Endothelial cell of umbilical vein (primary cell): Measurements from ENCODE around the gene TRIML1. TPM values are rescaled to one million over a fixed set of nuclear protein-coding genes. Genes with fewer than 3 reads are reported as not detected.

ENCODE experiments used
- BruUV-seq: library from RNA; stranded (reverse); fragments of 400-500 nt; replicated peaks from 2 replicates; lab custom pipeline; 2021; lab: Mats Ljungman, UMichigan
- CTCF ChIA-PET: fragments of 300-600, 350-600 bp; sonication (Branson Sonifier 250); formaldehyde crosslinking; loops from one replicate; lab custom pipeline; 2021; ENCODE audit warnings: antibody characterized with exemption, inconsistent platforms; lab: Charles Lee
- POLR2A ChIA-PET: fragments of 300-600, 350-600 bp; sonication (Branson Sonifier 250); formaldehyde crosslinking; loops from one replicate; lab custom pipeline; 2021; ENCODE audit warnings: antibody characterized with exemption, inconsistent platforms; lab: Charles Lee
- DNase-seq: peaks from one replicate; pipeline ENCODE4 v3.0.0-alpha.2; 2011; ENCODE audit warnings: low read depth, low spot score
- FAIRE-seq: peaks from 2 replicates; lab custom pipeline; 2011; peaks lifted over from hg19 to GRCh38; lab: Jason Lieb, UNC
- H2AFZ ChIP-seq: 2 replicates; pipeline ENCODE4 v1.6.0; 2012; ENCODE audit warnings: low read depth, low read length, control low read depth, inconsistent platforms
- H3K27ac ChIP-seq: 2 replicates; pipeline ENCODE4 v1.5.1; 2011; ENCODE audit warnings: low read depth, mild to moderate bottlenecking, control low read depth, low read length, moderate library complexity; ENCODE audit not compliant: insufficient read depth
- H3K27me3 ChIP-seq, 2 experiments: 2 replicates each; pipeline versions ENCODE4 v1.6.0 to v1.6.1; 2011; ENCODE audit warnings: low read length in 2 of 2, mixed read lengths in 1 of 2; ENCODE audit not compliant: control insufficient read depth in 2 of 2, insufficient read depth in 2 of 2
- H3K36me3 ChIP-seq, 2 experiments: 2 replicates in 1 of 2; 3 replicates in 1 of 2; pipeline ENCODE4 v1.5.1; 2011; ENCODE audit warnings: low read length in 2 of 2, mild to moderate bottlenecking in 1 of 2, moderate library complexity in 1 of 2; ENCODE audit not compliant: control insufficient read depth in 2 of 2, insufficient read depth in 2 of 2; ENCODE audit errors: extremely low read depth in 1 of 2
- H3K4me1 ChIP-seq: 3 replicates; pipeline ENCODE4 v1.5.1; 2011; ENCODE audit warnings: mild to moderate bottlenecking, low read length; ENCODE audit not compliant: control insufficient read depth, insufficient read depth; ENCODE audit errors: extremely low read depth
- H3K4me2 ChIP-seq: 2 replicates; pipeline ENCODE4 v1.6.1; 2011; ENCODE audit warnings: low read length, control low read depth, mixed read lengths; ENCODE audit not compliant: insufficient read depth
- H3K4me3 ChIP-seq, 3 experiments: fragments of 200-600 bp in 1 of 3; sonication (generic), shearing (Covaris generic) in 1 of 3; replicated peaks in 1 of 3; 2 replicates each; pipeline ENCODE4 v1.5.1; 2011 to 2016; ENCODE audit warnings: control low read depth in 3 of 3, low read length in 3 of 3, mild to moderate bottlenecking in 2 of 3, inconsistent platforms in 1 of 3, low read depth in 1 of 3, moderate library complexity in 1 of 3; ENCODE audit not compliant: insufficient read depth in 1 of 3
- H3K79me2 ChIP-seq: 2 replicates; pipeline ENCODE4 v1.6.0; 2012; ENCODE audit warnings: low read length, inconsistent platforms; ENCODE audit not compliant: control insufficient read depth, insufficient read depth
- H3K9ac ChIP-seq: replicated peaks from 2 replicates; pipeline ENCODE3; 2011; ENCODE audit warnings: low read length, control low read depth; ENCODE audit not compliant: insufficient read depth; ENCODE audit errors: extremely low read depth
- H3K9me1 ChIP-seq: replicated peaks from 3 replicates; pipeline ENCODE4 v1.6.0; 2011; ENCODE audit warnings: mild to moderate bottlenecking, low read length; ENCODE audit not compliant: control insufficient read depth, insufficient read depth; ENCODE audit errors: extremely low read depth
- H3K9me3 ChIP-seq: replicated peaks from 2 replicates; pipeline ENCODE4 v1.5.1; 2012; ENCODE audit warnings: low read length, inconsistent platforms; ENCODE audit not compliant: control insufficient read depth, insufficient read depth
- H4K20me1 ChIP-seq: replicated peaks from 2 replicates; pipeline ENCODE3; 2011; ENCODE audit warnings: mild to moderate bottlenecking, low read length; ENCODE audit not compliant: control insufficient read depth, insufficient read depth; ENCODE audit errors: extremely low read depth
- EZH2 ChIP-seq: IDR thresholded peaks from 2 replicates; pipeline ENCODE4 v1.6.1; 2012; ENCODE audit warnings: borderline replicate concordance, low read depth, mild to moderate bottlenecking, moderate library complexity, low read length, inconsistent platforms; ENCODE audit not compliant: severe bottlenecking
- FOS ChIP-seq: IDR thresholded peaks from 2 replicates; pipeline ENCODE4 v1.6.1; 2011; ENCODE audit warnings: mild to moderate bottlenecking, low read length, moderate library complexity, borderline replicate concordance; ENCODE audit not compliant: insufficient read depth
- GATA2 ChIP-seq: IDR thresholded peaks from 2 replicates; pipeline ENCODE4 v1.7.0; 2011; ENCODE audit warnings: low read depth, mild to moderate bottlenecking, moderate library complexity, mixed read lengths, low read length; ENCODE audit not compliant: insufficient read length, insufficient read depth
- JUN ChIP-seq: IDR thresholded peaks from 2 replicates; pipeline ENCODE4 v1.6.1; 2011; ENCODE audit warnings: borderline replicate concordance, low read depth; ENCODE audit not compliant: insufficient read length, insufficient read depth
- MYC ChIP-seq: IDR thresholded peaks from one replicate; pipeline ENCODE4 v1.6.1; 2011; ENCODE audit warnings: mild to moderate bottlenecking, low read depth, low read length
- POLR2A ChIP-seq: IDR thresholded peaks from 2 replicates; pipeline ENCODE4 v1.6.1; 2012; ENCODE audit warnings: low read depth, mild to moderate bottlenecking, control low read depth, low read length
- POLR2AphosphoS5 ChIP-seq: IDR thresholded peaks from 2 replicates; pipeline ENCODE4 v1.6.1; 2012; ENCODE audit warnings: low read depth, mild to moderate bottlenecking, control low read depth, low read length, moderate library complexity; ENCODE audit not compliant: insufficient read depth
- dilution Hi-C: fragments of 300-500 bp; cut with MboI; formaldehyde crosslinking; loops from one replicate; pipeline ENCODE4 v1.15.0; 2019; ENCODE audit warnings: low sequenced_read_pairs; ENCODE audit not compliant: extremely low pct_ligation_motif_present
- intact Hi-C: fragments of 100-400 bp; cut with micrococcal nuclease; formaldehyde crosslinking; loops from one replicate; pipeline ENCODE4 v1.10.0; 2022
- polyA plus RNA-seq, 4 experiments: library from polyadenylated mRNA; depleted of rRNA in 3 of 4; stranded (reverse) in 3 of 4; unstranded in 1 of 4; fragments of >200 nt; gene quantifications; 2 replicates each; pipeline versions ENCODE4 v1.2.1 to v1.2.3, GENCODE V29; 2011 to 2012; ENCODE audit warnings: missing spikeins in 1 of 4
- total RNA-seq: library from RNA; stranded (reverse); gene quantifications from 2 replicates; pipeline ENCODE4 v1.2.3, GENCODE V29; 2021
- TF ChIP-seq, protein P1 (sequence below), 2 donors: IDR thresholded peaks; 1 replicate in 1 of 2; 2 replicates in 1 of 2; pipeline ENCODE4 v1.5.1; 2011; ENCODE audit warnings: low read length in 2 of 2, mild to moderate bottlenecking in 2 of 2, moderate library complexity in 2 of 2, control low read depth in 1 of 2, inconsistent platforms in 1 of 2, low read depth in 1 of 2; ENCODE audit not compliant: insufficient read depth in 1 of 2; ENCODE audit errors: extremely low read depth in 1 of 2
- TF ChIP-seq, protein P2 (sequence below): IDR thresholded peaks from 2 replicates; pipeline ENCODE4 v1.6.1; 2011; ENCODE audit not compliant: insufficient read depth, insufficient read length

Gene TRIML1
- total and polyA plus RNA-seq, 2 donors (not counting 3 experiments of a cell fraction or from before 2014, with no cell fraction given): not detected

DNA sequence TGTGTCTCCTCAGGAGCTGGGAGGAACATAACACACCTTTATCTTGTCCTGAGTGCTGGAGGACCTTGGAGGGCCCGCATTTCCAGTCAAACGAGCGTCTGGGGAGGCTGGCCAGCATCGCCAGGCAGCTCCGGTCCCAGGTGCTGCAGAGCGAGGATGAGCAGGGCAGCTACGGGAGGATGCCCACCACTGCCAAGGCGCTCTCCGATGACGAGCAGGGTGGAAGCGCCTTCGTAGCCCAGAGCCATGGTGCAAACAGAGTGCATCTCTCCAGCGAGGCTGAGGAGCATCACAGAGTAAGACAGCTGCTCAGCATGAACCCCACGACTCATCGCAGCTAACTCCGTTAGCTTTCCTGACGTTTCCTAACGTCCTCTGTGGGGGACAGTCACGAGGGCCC lies 430 bp downstream of the TRIML1 start:
- dilution Hi-C loops: no loop called here
- TF ChIP-seq, protein P1, sequence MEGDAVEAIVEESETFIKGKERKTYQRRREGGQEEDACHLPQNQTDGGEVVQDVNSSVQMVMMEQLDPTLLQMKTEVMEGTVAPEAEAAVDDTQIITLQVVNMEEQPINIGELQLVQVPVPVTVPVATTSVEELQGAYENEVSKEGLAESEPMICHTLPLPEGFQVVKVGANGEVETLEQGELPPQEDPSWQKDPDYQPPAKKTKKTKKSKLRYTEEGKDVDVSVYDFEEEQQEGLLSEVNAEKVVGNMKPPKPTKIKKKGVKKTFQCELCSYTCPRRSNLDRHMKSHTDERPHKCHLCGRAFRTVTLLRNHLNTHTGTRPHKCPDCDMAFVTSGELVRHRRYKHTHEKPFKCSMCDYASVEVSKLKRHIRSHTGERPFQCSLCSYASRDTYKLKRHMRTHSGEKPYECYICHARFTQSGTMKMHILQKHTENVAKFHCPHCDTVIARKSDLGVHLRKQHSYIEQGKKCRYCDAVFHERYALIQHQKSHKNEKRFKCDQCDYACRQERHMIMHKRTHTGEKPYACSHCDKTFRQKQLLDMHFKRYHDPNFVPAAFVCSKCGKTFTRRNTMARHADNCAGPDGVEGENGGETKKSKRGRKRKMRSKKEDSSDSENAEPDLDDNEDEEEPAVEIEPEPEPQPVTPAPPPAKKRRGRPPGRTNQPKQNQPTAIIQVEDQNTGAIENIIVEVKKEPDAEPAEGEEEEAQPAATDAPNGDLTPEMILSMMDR (IDR thresholded peaks at IDR 0.05; ENCODE audit: extremely low read depth in 1 of 2, insufficient read depth in 1 of 2, low read depth in 1 of 2, low read length in 2 of 2): no peak
- TF ChIP-seq JUN (no peak), POLR2AphosphoS5 (no peak), FOS (no peak)
- no peaks in the 10 kb centered on the region for H3K36me3 ChIP-seq
- H3K9ac ChIP-seq: no peak overlapping the region
- no peaks in the 10 kb centered on the region for H3K4me1 ChIP-seq
- H3K27ac ChIP-seq: no peak overlapping the region
- no peak overlapping the region for H3K4me2 ChIP-seq
- no peak overlapping the region for H2AFZ ChIP-seq
- H3K79me2 ChIP-seq: no peaks in the 10 kb centered on the region
- peaks cover 6% of the 10 kb centered on the region for H3K9me3 ChIP-seq
- no TSS peak for BruUV-seq
- no peaks in the 10 kb centered on the region for H3K9me1 ChIP-seq
- intact Hi-C loops: no loop called here
- no peak for DNase-seq
- no peak for FAIRE-seq
- ChIA-PET POLR2A (no interaction called here), CTCF (no interaction called here)
- H4K20me1 ChIP-seq: no peaks in the 10 kb centered on the region
- no peak overlapping the region for H3K4me3 ChIP-seq
- no peaks in the 10 kb centered on the region for H3K27me3 ChIP-seq

DNA sequence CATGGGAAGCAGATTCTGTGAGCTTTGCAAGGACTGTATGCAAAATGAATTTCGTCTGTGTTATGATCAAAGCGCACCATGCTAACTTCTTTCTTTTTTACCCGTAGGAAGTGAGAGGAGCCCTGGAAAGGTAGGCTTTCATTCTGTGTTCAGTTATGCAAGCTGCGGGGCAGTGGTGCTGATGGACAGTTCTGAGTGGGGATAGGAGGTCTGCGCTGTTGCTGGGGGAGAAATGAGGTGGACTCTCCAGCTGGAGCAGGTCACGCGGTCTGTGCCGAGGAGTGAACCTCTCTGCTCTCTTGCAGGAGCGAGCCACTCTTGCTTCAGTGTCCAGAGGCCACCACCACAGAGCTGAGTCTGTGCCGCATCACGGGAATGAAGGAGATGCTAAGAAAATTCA lies 4.5 kb downstream of the TRIML1 start:
- H3K27ac ChIP-seq: no peak overlapping the region
- H3K36me3 ChIP-seq: no peaks in the 10 kb centered on the region
- no peak for FAIRE-seq
- TF ChIP-seq GATA2: no peak
- TF ChIP-seq POLR2A: no peak
- TF ChIP-seq, protein P2, sequence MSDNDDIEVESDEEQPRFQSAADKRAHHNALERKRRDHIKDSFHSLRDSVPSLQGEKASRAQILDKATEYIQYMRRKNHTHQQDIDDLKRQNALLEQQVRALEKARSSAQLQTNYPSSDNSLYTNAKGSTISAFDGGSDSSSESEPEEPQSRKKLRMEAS: no peak
- TF ChIP-seq, protein P1 (IDR thresholded peaks at IDR 0.05; ENCODE audit: extremely low read depth in 1 of 2, insufficient read depth in 1 of 2, low read depth in 1 of 2, low read length in 2 of 2): no peak
- TF ChIP-seq JUN: no peak
- TF ChIP-seq EZH2: no peak
- TF ChIP-seq MYC: no peak
- TF ChIP-seq POLR2AphosphoS5: no peak
- no peak for TF ChIP-seq FOS
- ChIA-PET CTCF (no interaction called here), POLR2A (no interaction called here)
- no peaks in the 10 kb centered on the region for H3K27me3 ChIP-seq
- BruUV-seq: no TSS peak
- H3K9me3 ChIP-seq: peaks cover 7% of the 10 kb centered on the region
- H3K9ac ChIP-seq: no peak overlapping the region
- no peaks in the 10 kb centered on the region for H3K9me1 ChIP-seq
- dilution Hi-C loops (no loop called here), intact Hi-C loops (no loop called here)
- H2AFZ ChIP-seq: no peak overlapping the region
- no peaks in the 10 kb centered on the region for H3K79me2 ChIP-seq
- no peaks in the 10 kb centered on the region for H4K20me1 ChIP-seq
- no peaks in the 10 kb centered on the region for H3K4me1 ChIP-seq
- H3K4me2 ChIP-seq: no peak overlapping the region
- no peak for DNase-seq
- no peak overlapping the region for H3K4me3 ChIP-seq
